Body of pancreas (tissue), 4 donors: ENCODE measurements around the gene B3GALT5. TPM values are rescaled to one million over a fixed set of nuclear protein-coding genes. Genes with fewer than 3 reads are reported as not detected.

ENCODE experiments used
- ATAC-seq: fragments of 150-250 bp; one replicate; pipeline ENCODE4 v1.9.1; 2016
- DNase-seq, 4 donors: peaks; one replicate each; pipeline ENCODE4 v3.0.0-alpha.2; 2019
- H3K27ac ChIP-seq, 4 donors: fragments of 200-600 bp; sonication (generic); 1 replicate in 3 of 4; 2 replicates in 1 of 4; pipeline versions ENCODE4 v1.5.1 to v1.6.1; 2016 to 2019; ENCODE audit warnings: mild to moderate bottlenecking in 1 of 4, mixed read lengths in 1 of 4, moderate library complexity in 1 of 4
- H3K27me3 ChIP-seq, 2 donors: fragments of 200-600 bp; sonication (generic); one replicate each; pipeline ENCODE4 v1.6.0; 2016; ENCODE audit warnings: mild to moderate bottlenecking in 1 of 2
- H3K36me3 ChIP-seq, 2 donors: fragments of 200-600 bp; sonication (generic); replicated peaks in 1 of 2; 2 replicates each; pipeline ENCODE4 v1.5.1; 2016; ENCODE audit warnings: low read depth in 2 of 2; ENCODE audit not compliant: insufficient read depth in 1 of 2
- H3K4me1 ChIP-seq: fragments of 200-600 bp; sonication (generic); one replicate; pipeline ENCODE4 v1.6.0; 2016
- H3K4me3 ChIP-seq, 2 donors: fragments of 200-600 bp; sonication (generic); 1 replicate in 1 of 2; 2 replicates in 1 of 2; pipeline ENCODE4 v1.5.1; 2016 to 2019
- H3K9me3 ChIP-seq, 3 donors: fragments of 200-600 bp; sonication (generic); 1 replicate in 2 of 3; 2 replicates in 1 of 3; pipeline ENCODE4 v1.5.1; 2016
- POLR2A ChIP-seq, 3 donors: fragments of 450-650 bp; IDR thresholded peaks; one replicate each; pipeline ENCODE4 v1.6.1; 2016; ENCODE audit warnings: antibody characterized with exemption in 3 of 3, mild to moderate bottlenecking in 2 of 3
- WGBS, 2 donors: methylation state at CpG; one replicate each; pipeline ENCODE4 v1.1.5; 2017; 5-methylcytosine and 5-hydroxymethylcytosine counted together
- intact Hi-C: fragments of 100-400 bp; cut with DNase I; formaldehyde crosslinking; loops from one replicate; pipeline ENCODE4 v1.15.1; 2023
- total RNA-seq, 2 donors: library from RNA; depleted of rRNA; stranded (reverse); fragments of >200 nt; gene quantifications; one replicate each; pipeline ENCODE4 v1.1.0, GENCODE V29; 2016
- TF ChIP-seq, protein P1 (sequence below), 7 experiments: fragments of 450-650 bp in 4 of 7; fragments of 200-600 bp in 3 of 7; sonication (generic) in 3 of 7; IDR thresholded peaks; one replicate each; pipeline ENCODE4 v1.5.1; 2016 to 2019; ENCODE audit warnings: antibody characterized with exemption in 7 of 7

Gene B3GALT5
- total RNA-seq, 2 donors from 2014 or later: 4.9 to 5.6 TPM

DNA sequence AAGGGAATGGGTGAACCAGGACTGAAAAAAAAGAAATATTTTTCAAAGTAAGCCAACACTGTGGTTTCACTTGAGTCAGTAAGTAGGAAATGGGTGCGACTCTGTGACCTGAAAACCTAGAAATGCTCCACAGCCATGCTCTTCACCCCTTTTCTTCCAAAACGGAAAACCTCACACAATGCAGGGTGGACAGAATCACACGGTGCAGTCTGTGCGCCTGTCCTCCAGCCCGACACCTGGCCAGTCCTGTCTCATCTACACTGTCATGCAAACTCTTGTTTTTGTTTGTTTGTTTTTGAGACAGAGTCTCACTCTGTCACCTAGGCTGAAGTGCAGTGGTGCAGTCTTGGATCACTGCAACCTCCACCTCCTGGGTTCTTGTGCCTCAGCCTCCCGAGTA is 53.3 kb downstream of the B3GALT5 start:
- Histone ChIP-seq H3K4me1 (peaks cover 54% of the 10 kb centered on the region), H3K4me3 (no peak overlapping the region), H3K36me3 (no peaks in the 10 kb centered on the region), H3K27me3 (no peaks in the 10 kb centered on the region), H3K27ac (peak overlapping the region; percentile 17 to 83 (median 76)), H3K9me3 (no peaks in the 10 kb centered on the region)
- no peak for TF ChIP-seq POLR2A (IDR thresholded peaks at IDR 0.05)
- TF ChIP-seq, protein P1, sequence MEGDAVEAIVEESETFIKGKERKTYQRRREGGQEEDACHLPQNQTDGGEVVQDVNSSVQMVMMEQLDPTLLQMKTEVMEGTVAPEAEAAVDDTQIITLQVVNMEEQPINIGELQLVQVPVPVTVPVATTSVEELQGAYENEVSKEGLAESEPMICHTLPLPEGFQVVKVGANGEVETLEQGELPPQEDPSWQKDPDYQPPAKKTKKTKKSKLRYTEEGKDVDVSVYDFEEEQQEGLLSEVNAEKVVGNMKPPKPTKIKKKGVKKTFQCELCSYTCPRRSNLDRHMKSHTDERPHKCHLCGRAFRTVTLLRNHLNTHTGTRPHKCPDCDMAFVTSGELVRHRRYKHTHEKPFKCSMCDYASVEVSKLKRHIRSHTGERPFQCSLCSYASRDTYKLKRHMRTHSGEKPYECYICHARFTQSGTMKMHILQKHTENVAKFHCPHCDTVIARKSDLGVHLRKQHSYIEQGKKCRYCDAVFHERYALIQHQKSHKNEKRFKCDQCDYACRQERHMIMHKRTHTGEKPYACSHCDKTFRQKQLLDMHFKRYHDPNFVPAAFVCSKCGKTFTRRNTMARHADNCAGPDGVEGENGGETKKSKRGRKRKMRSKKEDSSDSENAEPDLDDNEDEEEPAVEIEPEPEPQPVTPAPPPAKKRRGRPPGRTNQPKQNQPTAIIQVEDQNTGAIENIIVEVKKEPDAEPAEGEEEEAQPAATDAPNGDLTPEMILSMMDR (IDR thresholded peaks at IDR 0.05): no peak
- intact Hi-C loops: no loop called here
- 90 to 96% methylated on average over 6 of the region's 6 CpGs for WGBS, 2 donors
- ATAC-seq (no peak), DNase-seq (no peak)

DNA sequence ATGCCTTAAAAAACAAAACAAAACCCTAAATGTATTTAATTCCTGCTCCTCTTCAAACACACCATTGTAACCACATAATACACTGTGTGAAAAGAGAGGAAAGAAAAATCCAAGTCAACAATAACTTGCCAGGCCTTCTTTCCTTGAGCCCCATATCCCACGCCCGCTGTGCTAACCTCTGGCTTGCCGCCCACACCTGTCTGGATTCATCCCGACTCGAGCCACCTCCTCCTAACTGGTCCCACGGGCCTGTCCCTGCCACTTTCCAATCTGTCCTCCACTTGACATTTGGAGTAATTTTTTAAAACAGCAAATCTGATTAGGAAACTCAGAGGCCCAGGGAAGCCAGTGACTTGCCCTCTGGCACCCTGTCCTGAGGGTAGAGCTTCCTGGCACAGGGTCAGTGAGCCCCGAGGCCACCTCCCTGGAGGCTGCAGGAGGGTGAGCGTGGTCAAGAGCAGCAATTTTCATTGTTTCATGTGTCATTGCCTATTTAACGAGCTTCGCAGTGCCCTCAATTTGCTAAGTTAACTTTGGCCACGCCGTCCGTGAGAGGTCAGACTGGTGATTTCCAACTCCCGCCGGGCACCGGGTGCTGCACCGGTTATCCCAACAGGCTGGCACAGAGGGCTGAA is 54.1 kb downstream of the B3GALT5 start:
- peaks cover 60% of the 10 kb centered on the region for H3K4me1 ChIP-seq
- H3K27me3 ChIP-seq: no peaks in the 10 kb centered on the region
- ATAC-seq (peak; percentile 51), DNase-seq (peak in 3 of 4 donors; percentile 53 to 83 (median 55))
- intact Hi-C loops: no loop called here
- no peaks in the 10 kb centered on the region for H3K36me3 ChIP-seq
- peak overlapping the region; percentile 69 to 83 (median 76) for H3K27ac ChIP-seq
- 42 to 54% methylated on average over 11 to 17 of the region's 17 CpGs for WGBS, 2 donors
- no peak overlapping the region for H3K4me3 ChIP-seq
- no peak for TF ChIP-seq POLR2A (IDR thresholded peaks at IDR 0.05)
- TF ChIP-seq, protein P1 (IDR thresholded peaks at IDR 0.05): no peak
- no peaks in the 10 kb centered on the region for H3K9me3 ChIP-seq

DNA sequence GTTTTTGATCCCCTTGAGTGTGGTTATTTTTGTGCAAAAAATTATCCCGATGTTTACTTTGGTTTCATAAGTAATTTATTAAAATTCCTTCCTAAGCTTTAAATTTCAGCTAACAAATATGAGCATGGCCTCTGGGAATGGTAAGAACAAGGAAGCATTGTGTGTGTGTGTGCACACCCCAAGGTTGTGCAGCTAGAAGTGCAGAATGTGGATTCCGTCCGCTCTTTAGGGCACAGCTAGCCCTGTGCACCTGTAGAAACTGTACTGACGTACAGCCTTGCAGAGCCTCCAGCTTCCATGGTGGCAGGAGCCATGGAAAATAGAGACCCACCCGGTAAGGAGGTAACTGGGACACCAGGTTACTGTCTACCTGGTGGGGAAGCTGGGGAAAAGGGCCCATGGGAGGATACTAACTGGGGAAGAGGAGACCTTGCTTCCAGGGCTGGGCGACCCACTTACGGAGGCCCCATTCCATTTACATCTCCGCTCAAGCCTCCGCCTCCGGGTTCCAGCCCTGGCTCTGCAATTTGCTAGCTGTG is 54.7 kb downstream of the B3GALT5 start:
- TF ChIP-seq, protein P1 (IDR thresholded peaks at IDR 0.05): no peak
- peak in 2 of 3 donors; percentile 62 to 64 for TF ChIP-seq POLR2A (IDR thresholded peaks at IDR 0.05)
- H3K27me3 ChIP-seq: no peaks in the 10 kb centered on the region
- H3K4me1 ChIP-seq: peaks cover 64% of the 10 kb centered on the region
- H3K4me3 ChIP-seq: no peak overlapping the region
- 64 to 67% methylated on average over 9 to 10 of the region's 10 CpGs for whole genome bisulfite sequencing, 2 donors
- intact Hi-C loops: no loop called here
- peak; percentile 67 for ATAC-seq
- no peaks in the 10 kb centered on the region for H3K9me3 ChIP-seq
- no peaks in the 10 kb centered on the region for H3K36me3 ChIP-seq
- peak in 3 of 4 donors; percentile 41 to 62 (median 41) for DNase-seq
- peak overlapping the region; percentile 30 to 83 (median 76) for H3K27ac ChIP-seq

DNA sequence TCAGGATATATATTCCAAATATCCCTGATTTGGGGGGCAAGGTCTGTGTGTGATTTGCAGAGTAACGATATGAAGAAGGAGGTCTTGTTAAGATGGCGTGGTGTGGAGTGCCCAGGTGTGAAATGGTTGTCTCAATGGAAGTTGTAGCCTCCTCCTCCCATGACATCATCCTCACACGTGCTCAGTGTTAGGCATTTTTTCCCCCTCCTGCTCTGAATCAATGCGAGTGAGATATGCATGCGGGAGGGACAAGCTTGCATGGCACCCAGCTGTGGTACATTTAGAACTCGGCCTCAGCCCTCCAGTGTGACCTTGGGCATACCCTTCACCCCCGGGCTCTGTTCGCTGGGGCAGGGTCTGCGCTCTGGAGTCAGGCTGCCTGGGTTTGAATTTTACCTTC is 55.6 kb downstream of the B3GALT5 start:
- Histone ChIP-seq H3K27ac (peak overlapping the region; percentile 30 to 83 (median 76)), H3K4me1 (peaks cover 72% of the 10 kb centered on the region), H3K9me3 (no peaks in the 10 kb centered on the region), H3K4me3 (no peak overlapping the region), H3K27me3 (no peaks in the 10 kb centered on the region), H3K36me3 (no peaks in the 10 kb centered on the region)
- intact Hi-C loops: no loop called here
- peak in 2 of 4 donors; percentile 38 to 46 for DNase-seq
- 58 to 65% methylated on average over 9 of the region's 9 CpGs for WGBS, 2 donors
- ATAC-seq: peak; percentile 31
- TF ChIP-seq, protein P1 (IDR thresholded peaks at IDR 0.05): no peak
- peak in 2 of 3 donors; percentile 51 to 52 for TF ChIP-seq POLR2A (IDR thresholded peaks at IDR 0.05)
